ENCODE data around the gene HES3. TPM values are rescaled to one million over a fixed set of nuclear protein-coding genes. Genes with fewer than 3 reads are reported as not detected.

The HES3 gene
- total RNA-seq, 1 experiment from 2014 or later: not detected

DNA sequence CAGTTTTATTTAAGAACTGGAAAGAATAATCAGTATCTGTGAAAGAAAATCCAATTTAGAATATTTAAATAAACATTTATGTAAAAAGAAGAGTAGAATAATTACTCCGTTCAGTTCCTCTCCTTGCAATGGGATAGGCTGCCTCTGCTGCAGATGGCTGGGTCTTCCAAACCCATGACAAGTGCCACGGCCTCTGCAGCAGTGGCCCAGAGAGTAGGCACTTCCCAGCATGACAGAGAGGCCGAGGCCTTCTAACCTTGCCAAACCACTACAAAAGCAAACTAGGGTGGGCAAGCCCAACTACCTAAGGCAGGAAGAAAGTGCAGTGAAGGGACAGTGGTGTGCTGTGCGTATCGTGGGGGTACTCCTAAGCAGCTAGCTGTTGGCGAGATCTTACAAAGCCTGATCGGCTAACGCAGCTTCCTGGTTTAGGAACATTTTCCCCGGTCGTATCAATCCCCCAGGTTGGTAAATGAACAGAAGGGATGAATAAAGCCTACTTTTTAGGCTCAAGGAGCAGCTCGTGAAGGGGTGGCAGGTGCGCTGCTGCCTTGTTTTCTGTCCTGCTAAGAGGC lies 22.7 kb upstream of the HES3 start:
- ChIA-PET CTCF (no interaction called here), POLR2A (ENCODE audit: low non-redundant PET) (no interaction called here)
- H3K4me3 ChIP-seq (ENCODE audit: low read depth, low read length, poor library complexity, severe bottlenecking): no peak overlapping the region
- intact Hi-C loops (cut with micrococcal nuclease; ENCODE audit: unreplicated experiment): no loop called here
- peaks cover 42% of the 10 kb centered on the region for H3K36me3 ChIP-seq (ENCODE audit: insufficient read depth, low read length, poor library complexity, severe bottlenecking)
- DNase-seq (ENCODE audit: low spot score): no peak
- H3K9me3 ChIP-seq (ENCODE audit: low read depth, low read length, poor library complexity, severe bottlenecking): no peaks in the 10 kb centered on the region
- H3K27ac ChIP-seq (ENCODE audit: low read depth, low read length, poor library complexity, severe bottlenecking): no peak overlapping the region
- no peaks in the 10 kb centered on the region for H3K27me3 ChIP-seq (replicated peaks; ENCODE audit: insufficient read depth, low read depth, low read length, poor library complexity)
- TF ChIP-seq, protein P1, sequence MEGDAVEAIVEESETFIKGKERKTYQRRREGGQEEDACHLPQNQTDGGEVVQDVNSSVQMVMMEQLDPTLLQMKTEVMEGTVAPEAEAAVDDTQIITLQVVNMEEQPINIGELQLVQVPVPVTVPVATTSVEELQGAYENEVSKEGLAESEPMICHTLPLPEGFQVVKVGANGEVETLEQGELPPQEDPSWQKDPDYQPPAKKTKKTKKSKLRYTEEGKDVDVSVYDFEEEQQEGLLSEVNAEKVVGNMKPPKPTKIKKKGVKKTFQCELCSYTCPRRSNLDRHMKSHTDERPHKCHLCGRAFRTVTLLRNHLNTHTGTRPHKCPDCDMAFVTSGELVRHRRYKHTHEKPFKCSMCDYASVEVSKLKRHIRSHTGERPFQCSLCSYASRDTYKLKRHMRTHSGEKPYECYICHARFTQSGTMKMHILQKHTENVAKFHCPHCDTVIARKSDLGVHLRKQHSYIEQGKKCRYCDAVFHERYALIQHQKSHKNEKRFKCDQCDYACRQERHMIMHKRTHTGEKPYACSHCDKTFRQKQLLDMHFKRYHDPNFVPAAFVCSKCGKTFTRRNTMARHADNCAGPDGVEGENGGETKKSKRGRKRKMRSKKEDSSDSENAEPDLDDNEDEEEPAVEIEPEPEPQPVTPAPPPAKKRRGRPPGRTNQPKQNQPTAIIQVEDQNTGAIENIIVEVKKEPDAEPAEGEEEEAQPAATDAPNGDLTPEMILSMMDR (conservative IDR thresholded peaks at IDR 0.05; ENCODE audit: low read depth, low read length): no peak
- no peaks in the 10 kb centered on the region for H3K4me1 ChIP-seq (ENCODE audit: insufficient read depth, low read length, poor library complexity, severe bottlenecking)
- no TSS peak for BruUV-seq (replicated peaks)

DNA sequence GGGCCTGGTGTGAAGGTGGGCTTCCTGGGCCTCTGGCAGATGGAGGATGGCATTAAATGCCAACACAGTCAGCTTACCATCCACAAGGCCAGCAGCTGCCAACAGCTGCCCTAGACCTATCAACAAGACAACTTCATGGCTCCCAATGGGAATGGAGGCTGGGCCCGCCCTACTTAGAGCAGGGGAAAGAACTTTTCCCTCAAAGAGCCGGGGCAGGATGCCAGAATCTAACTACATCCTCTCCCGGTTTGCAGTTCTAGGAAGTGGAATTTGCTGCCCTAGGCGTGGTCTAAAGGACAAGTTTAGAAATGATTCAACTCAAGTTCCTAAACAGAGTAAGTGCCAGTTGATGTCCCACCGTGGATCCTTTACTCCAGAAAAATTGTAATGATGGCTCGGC lies 21.3 kb upstream of the HES3 start:
- H3K9me3 ChIP-seq (ENCODE audit: low read depth, low read length, poor library complexity, severe bottlenecking): no peaks in the 10 kb centered on the region
- H3K27me3 ChIP-seq (replicated peaks; ENCODE audit: insufficient read depth, low read depth, low read length, poor library complexity): no peaks in the 10 kb centered on the region
- no peak for DNase-seq (ENCODE audit: low spot score)
- no peak for TF ChIP-seq EZH2 (IDR thresholded peaks at IDR 0.05; ENCODE audit: borderline replicate concordance, low read depth, low read length, poor library complexity, severe bottlenecking)
- TF ChIP-seq, protein P1 (conservative IDR thresholded peaks at IDR 0.05; ENCODE audit: low read depth, low read length): no peak
- ChIA-PET POLR2A (ENCODE audit: low non-redundant PET) (no interaction called here), CTCF (no interaction called here)
- intact Hi-C loops (cut with micrococcal nuclease; ENCODE audit: unreplicated experiment): no loop called here
- no peaks in the 10 kb centered on the region for H3K4me1 ChIP-seq (ENCODE audit: insufficient read depth, low read length, poor library complexity, severe bottlenecking)
- peaks cover 52% of the 10 kb centered on the region for H3K36me3 ChIP-seq (ENCODE audit: insufficient read depth, low read length, poor library complexity, severe bottlenecking)
- no peak overlapping the region for H3K27ac ChIP-seq (ENCODE audit: low read depth, low read length, poor library complexity, severe bottlenecking)
- H3K4me3 ChIP-seq (ENCODE audit: low read depth, low read length, poor library complexity, severe bottlenecking): no peak overlapping the region
- no TSS peak for BruUV-seq (replicated peaks)

DNA sequence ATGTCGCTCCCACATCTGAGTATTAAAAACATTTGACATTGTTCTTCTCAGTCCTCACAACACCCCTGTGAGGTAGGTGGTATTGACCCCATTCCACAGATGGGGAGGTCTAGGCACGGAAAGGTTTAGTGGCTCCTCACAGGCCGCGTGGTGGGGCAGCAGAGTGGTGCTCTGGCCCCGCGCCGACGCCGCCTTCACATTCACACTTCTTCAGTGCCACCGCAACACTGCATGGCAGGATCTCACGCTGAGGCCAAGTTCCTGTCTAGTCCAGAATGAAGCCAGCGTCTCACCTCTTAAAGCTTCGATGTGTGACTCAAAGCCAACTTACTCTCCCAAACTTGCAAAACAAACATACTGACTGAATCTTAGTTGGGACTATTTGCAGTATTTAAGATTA lies 20.4 kb upstream of the HES3 start:
- BruUV-seq (replicated peaks): TSS peak; percentile 40
- Histone ChIP-seq H3K27me3 (replicated peaks; ENCODE audit: insufficient read depth, low read depth, low read length, poor library complexity) (no peaks in the 10 kb centered on the region), H3K4me1 (ENCODE audit: insufficient read depth, low read length, poor library complexity, severe bottlenecking) (no peaks in the 10 kb centered on the region), H3K4me3 (ENCODE audit: low read depth, low read length, poor library complexity, severe bottlenecking) (no peak overlapping the region), H3K9me3 (ENCODE audit: low read depth, low read length, poor library complexity, severe bottlenecking) (no peaks in the 10 kb centered on the region), H3K27ac (ENCODE audit: low read depth, low read length, poor library complexity, severe bottlenecking) (no peak overlapping the region), H3K36me3 (ENCODE audit: insufficient read depth, low read length, poor library complexity, severe bottlenecking) (peaks cover 61% of the 10 kb centered on the region)
- POLR2A ChIA-PET (ENCODE audit: low non-redundant PET): interaction anchor here (0.6 kb wide), 1 partner anchor 26 kb away, joined by 3 read pairs; no protein-coding TSS in a partner anchor
- intact Hi-C loops (cut with micrococcal nuclease; ENCODE audit: unreplicated experiment): no loop called here
- DNase-seq (ENCODE audit: low spot score): no peak
- no peak for TF ChIP-seq EZH2 (IDR thresholded peaks at IDR 0.05; ENCODE audit: borderline replicate concordance, low read depth, low read length, poor library complexity, severe bottlenecking)
- TF ChIP-seq, protein P1 (conservative IDR thresholded peaks at IDR 0.05; ENCODE audit: low read depth, low read length): no peak
- CTCF ChIA-PET: no interaction called here
